A673 (cell line): ENCODE measurements around the gene PYGO1. TPM values are rescaled to one million over a fixed set of nuclear protein-coding genes. Genes with fewer than 3 reads are reported as not detected.

Experiments
- BruUV-seq: library from RNA; stranded (reverse); fragments of 400-500 nt; replicated peaks from 2 replicates; lab custom pipeline; 2021; lab: Mats Ljungman, UMichigan
- CTCF ChIA-PET: fragments of 300-600 bp; sonication (Branson Sonifier 250); formaldehyde crosslinking; loops from one replicate; lab custom pipeline; 2022; ENCODE audit warnings: antibody characterized with exemption; lab: Charles Lee
- POLR2A ChIA-PET: fragments of 300-600 bp; sonication (Branson Sonifier 250); formaldehyde crosslinking; loops from one replicate; lab custom pipeline; 2022; ENCODE audit warnings: antibody characterized with exemption; ENCODE audit not compliant: low non-redundant PET; lab: Charles Lee
- DNase-seq: peaks from one replicate; pipeline ENCODE4 v3.0.0-alpha.2; 2015; ENCODE audit warnings: low spot score
- H3K27ac ChIP-seq: fragments of 200-600 bp; sonication (generic); 2 replicates; pipeline ENCODE4 v1.5.1; 2016; ENCODE audit warnings: mixed run types, low read depth, mild to moderate bottlenecking, mixed read lengths, antibody characterized with exemption, low read length; ENCODE audit not compliant: poor library complexity, severe bottlenecking
- H3K27me3 ChIP-seq: fragments of 200-600 bp; sonication (generic); replicated peaks from 2 replicates; pipeline ENCODE4 v1.6.1; 2017; ENCODE audit warnings: mixed run types, low read depth, mild to moderate bottlenecking, mixed read lengths, antibody characterized with exemption, low read length; ENCODE audit not compliant: insufficient read depth, poor library complexity
- H3K36me3 ChIP-seq: fragments of 200-600 bp; sonication (generic); 2 replicates; pipeline ENCODE4 v1.6.1; 2016; ENCODE audit warnings: mixed run types, mild to moderate bottlenecking, mixed read lengths, antibody characterized with exemption, low read length; ENCODE audit not compliant: insufficient read depth, poor library complexity, severe bottlenecking
- H3K4me1 ChIP-seq: fragments of 200-600 bp; sonication (generic); 2 replicates; pipeline ENCODE4 v1.6.1; 2017; ENCODE audit warnings: mixed run types, mild to moderate bottlenecking, mixed read lengths, antibody characterized with exemption, low read length; ENCODE audit not compliant: insufficient read depth, poor library complexity, severe bottlenecking
- H3K4me3 ChIP-seq: fragments of 200-600 bp; sonication (generic); 2 replicates; pipeline ENCODE4 v1.5.1; 2016; ENCODE audit warnings: low read depth, mixed run types, mild to moderate bottlenecking, mixed read lengths, low read length; ENCODE audit not compliant: poor library complexity, severe bottlenecking
- H3K9me3 ChIP-seq: fragments of 200-600 bp; sonication (generic); 2 replicates; pipeline ENCODE4 v1.6.1; 2016; ENCODE audit warnings: mixed run types, low read depth, mild to moderate bottlenecking, mixed read lengths, antibody characterized with exemption, low read length; ENCODE audit not compliant: poor library complexity, severe bottlenecking
- CTCF ChIP-seq: fragments of 300-800, 200-600 bp; sonication (generic); conservative IDR thresholded peaks from 2 replicates; pipeline ENCODE4 v1.5.1; 2017; ENCODE audit warnings: low read depth, mild to moderate bottlenecking, antibody characterized with exemption, low read length, moderate library complexity, mixed read lengths
- EZH2 ChIP-seq: fragments of 200-600 bp; sonication (generic); IDR thresholded peaks from 2 replicates; pipeline ENCODE4 v1.6.1; 2017; ENCODE audit warnings: borderline replicate concordance, low read depth, mild to moderate bottlenecking, mixed read lengths, antibody characterized with exemption, low read length; ENCODE audit not compliant: poor library complexity, severe bottlenecking
- intact Hi-C: fragments of 100-400 bp; cut with micrococcal nuclease; formaldehyde crosslinking; loops from one replicate; pipeline ENCODE4 v1.10.0; 2022; ENCODE audit not compliant: unreplicated experiment
- total RNA-seq: library from RNA; stranded (reverse); gene quantifications from 2 replicates; pipeline ENCODE4 v1.2.3, GENCODE V29; 2021

Gene PYGO1
- total RNA-seq, 1 experiment from 2014 or later = 6.8 TPM

- intact Hi-C loops = no loop called here
- ChIA-PET CTCF (no interaction called here), POLR2A (no interaction called here)
- no peaks in the 10 kb centered on the region for H3K4me1 ChIP-seq
- no peak overlapping the region for H3K4me3 ChIP-seq
- TF ChIP-seq CTCF = no peak
- TF ChIP-seq EZH2 = no peak
- no peak for DNase-seq
- no peaks in the 10 kb centered on the region for H3K36me3 ChIP-seq
- no peaks in the 10 kb centered on the region for H3K9me3 ChIP-seq
- no peak overlapping the region for H3K27ac ChIP-seq
- no TSS peak for BruUV-seq
- H3K27me3 ChIP-seq = no peaks in the 10 kb centered on the region
Measured at GRCh38 chr15:55549305-55549704, 38.8 kb downstream of the PYGO1 start.

GRCh38 chr15:55546718-55547117 lies 41.4 kb downstream of the PYGO1 start:
- ChIA-PET POLR2A (no interaction called here), CTCF (no interaction called here)
- DNase-seq = no peak
- no TSS peak for BruUV-seq
- no peak for TF ChIP-seq EZH2
- no peak for TF ChIP-seq CTCF
- H3K36me3 ChIP-seq = no peaks in the 10 kb centered on the region
- H3K27me3 ChIP-seq = no peaks in the 10 kb centered on the region
- intact Hi-C loops = no loop called here
- H3K9me3 ChIP-seq = no peaks in the 10 kb centered on the region
- no peak overlapping the region for H3K27ac ChIP-seq
- no peak overlapping the region for H3K4me3 ChIP-seq
- no peaks in the 10 kb centered on the region for H3K4me1 ChIP-seq

- ChIA-PET CTCF (no interaction called here), POLR2A (no interaction called here)
- DNase-seq = no peak
- no peak overlapping the region for H3K27ac ChIP-seq
- no peaks in the 10 kb centered on the region for H3K36me3 ChIP-seq
- TF ChIP-seq CTCF (no peak), EZH2 (no peak)
- no peak overlapping the region for H3K4me3 ChIP-seq
- no peaks in the 10 kb centered on the region for H3K27me3 ChIP-seq
- no peaks in the 10 kb centered on the region for H3K4me1 ChIP-seq
- H3K9me3 ChIP-seq = no peaks in the 10 kb centered on the region
- no TSS peak for BruUV-seq
- intact Hi-C loops = no loop called here
Measured at GRCh38 chr15:55535436-55535835, 52.7 kb downstream of the PYGO1 start.
